Gastroesophageal sphincter (tissue), 4 donors: ENCODE data around the gene CALHM3. TPM values are rescaled to one million over a fixed set of nuclear protein-coding genes. Genes with fewer than 3 reads are reported as not detected.

Experiments used
- ATAC-seq: fragments of 150-250 bp; one replicate; pipeline ENCODE4 v1.9.1; 2016; ENCODE audit warnings: mild to moderate bottlenecking, moderate library complexity
- H3K27ac ChIP-seq, 4 donors: fragments of 200-600 bp; sonication (generic) in 3 of 4; 1 replicate in 3 of 4; 2 replicates in 1 of 4; pipeline ENCODE4 v1.5.1; 2016 to 2019
- H3K27me3 ChIP-seq: fragments of 200-600 bp; sonication (generic); one replicate; pipeline ENCODE4 v1.5.1; 2019
- H3K36me3 ChIP-seq, 2 donors: fragments of 200-600 bp; sonication (generic); one replicate each; pipeline ENCODE4 v1.5.1; 2019; ENCODE audit warnings: control low read depth in 1 of 2
- H3K4me1 ChIP-seq, 3 donors: fragments of 200-600 bp; sonication (generic); 1 replicate in 2 of 3; 2 replicates in 1 of 3; pipeline ENCODE4 v1.5.1; 2016 to 2019; ENCODE audit warnings: control low read depth in 2 of 3
- H3K4me3 ChIP-seq, 2 donors: fragments of 200-600 bp; sonication (generic); one replicate each; pipeline ENCODE4 v1.5.1; 2019; ENCODE audit warnings: mild to moderate bottlenecking in 1 of 2, moderate library complexity in 1 of 2
- H3K9me3 ChIP-seq, 3 donors: fragments of 200-600 bp; sonication (generic); one replicate each; pipeline ENCODE4 v1.5.1; 2017 to 2019; ENCODE audit warnings: control low read depth in 2 of 3
- EP300 ChIP-seq: sonication (generic); formaldehyde crosslinking; IDR thresholded peaks from one replicate; pipeline ENCODE4 v1.6.1; 2017; ENCODE audit warnings: antibody characterized with exemption, mild to moderate bottlenecking
- POLR2A ChIP-seq, 2 donors: fragments of 450-650 bp; IDR thresholded peaks; one replicate each; pipeline ENCODE4 v1.6.1; 2017; ENCODE audit warnings: antibody characterized with exemption in 2 of 2, mild to moderate bottlenecking in 2 of 2, moderate library complexity in 1 of 2
- POLR2AphosphoS5 ChIP-seq: sonication (generic); formaldehyde crosslinking; IDR thresholded peaks from one replicate; pipeline ENCODE4 v1.6.1; 2017; ENCODE audit warnings: antibody characterized with exemption
- WGBS, 2 donors: methylation state at CpG; one replicate each; pipeline ENCODE4 v1.1.5; 2018; ENCODE audit warnings: low coverage in 1 of 2; 5-methylcytosine and 5-hydroxymethylcytosine counted together
- total RNA-seq, 4 donors: library from RNA; depleted of rRNA; stranded (reverse); fragments of >200 nt; gene quantifications; one replicate each; pipeline ENCODE4 v1.1.0, GENCODE V29; 2016
- TF ChIP-seq, protein P1 (sequence below), 4 experiments: fragments of 200-600 bp in 2 of 4; fragments of 450-650 bp in 2 of 4; sonication (generic) in 1 of 4; IDR thresholded peaks; one replicate each; pipeline ENCODE4 v1.5.1; 2017 to 2019; ENCODE audit warnings: antibody characterized with exemption in 4 of 4, mild to moderate bottlenecking in 2 of 4, moderate library complexity in 2 of 4

CALHM3 gene
- total RNA-seq, 4 donors from 2014 or later: not detected

DNA sequence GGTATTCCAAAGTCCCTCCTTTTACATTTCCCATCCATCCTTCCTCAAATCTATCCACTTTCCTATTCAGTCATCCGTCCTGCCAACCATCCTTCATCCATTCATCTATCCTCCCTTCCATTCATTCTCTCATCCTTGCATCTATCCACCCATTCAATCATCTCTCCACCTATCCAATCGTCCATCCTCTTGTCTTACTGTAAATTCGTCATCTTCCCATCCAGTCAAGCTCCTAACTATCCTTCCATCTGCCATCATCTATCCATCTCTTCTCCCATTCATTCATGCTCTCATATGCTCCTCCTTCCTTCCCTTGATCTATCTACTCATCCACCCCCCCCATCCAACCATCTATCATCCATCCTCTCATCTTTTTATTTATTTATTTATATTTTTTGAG lies 5.0 kb downstream of the CALHM3 start:
- Histone ChIP-seq H3K36me3 (no peaks in the 10 kb centered on the region), H3K27ac (no peak overlapping the region), H3K4me3 (no peak overlapping the region), H3K4me1 (peaks cover 0 to 14% (median 5%) of the 10 kb centered on the region in 3 donors), H3K27me3 (peaks cover 25% of the 10 kb centered on the region), H3K9me3 (no peaks in the 10 kb centered on the region)
- 91 to 100% methylated on average over 2 to 3 of the region's 3 CpGs for WGBS, 2 donors
- TF ChIP-seq EP300 (no peak), POLR2A (IDR thresholded peaks at IDR 0.05) (no peak), POLR2AphosphoS5 (no peak)
- ATAC-seq: no peak

GRCh38 chr10:103473261-103473671 lies 5.8 kb downstream of the CALHM3 start:
- no peak for ATAC-seq

GRCh38 chr10:103472005-103472404 lies 7.0 kb downstream of the CALHM3 start:
- Histone ChIP-seq H3K27me3 (peaks cover 15% of the 10 kb centered on the region), H3K36me3 (no peaks in the 10 kb centered on the region), H3K4me3 (no peak overlapping the region), H3K4me1 (peaks cover 0 to 14% (median 5%) of the 10 kb centered on the region in 3 donors), H3K9me3 (no peaks in the 10 kb centered on the region), H3K27ac (peak overlapping the region in 3 of 4 donors; percentile 11 to 52 (median 14))
- WGBS, 2 donors: no CpG with 5 or more reads among the region's 2 CpGs
- TF ChIP-seq EP300: no peak
- TF ChIP-seq POLR2A (IDR thresholded peaks at IDR 0.05): no peak
- TF ChIP-seq, protein P1, sequence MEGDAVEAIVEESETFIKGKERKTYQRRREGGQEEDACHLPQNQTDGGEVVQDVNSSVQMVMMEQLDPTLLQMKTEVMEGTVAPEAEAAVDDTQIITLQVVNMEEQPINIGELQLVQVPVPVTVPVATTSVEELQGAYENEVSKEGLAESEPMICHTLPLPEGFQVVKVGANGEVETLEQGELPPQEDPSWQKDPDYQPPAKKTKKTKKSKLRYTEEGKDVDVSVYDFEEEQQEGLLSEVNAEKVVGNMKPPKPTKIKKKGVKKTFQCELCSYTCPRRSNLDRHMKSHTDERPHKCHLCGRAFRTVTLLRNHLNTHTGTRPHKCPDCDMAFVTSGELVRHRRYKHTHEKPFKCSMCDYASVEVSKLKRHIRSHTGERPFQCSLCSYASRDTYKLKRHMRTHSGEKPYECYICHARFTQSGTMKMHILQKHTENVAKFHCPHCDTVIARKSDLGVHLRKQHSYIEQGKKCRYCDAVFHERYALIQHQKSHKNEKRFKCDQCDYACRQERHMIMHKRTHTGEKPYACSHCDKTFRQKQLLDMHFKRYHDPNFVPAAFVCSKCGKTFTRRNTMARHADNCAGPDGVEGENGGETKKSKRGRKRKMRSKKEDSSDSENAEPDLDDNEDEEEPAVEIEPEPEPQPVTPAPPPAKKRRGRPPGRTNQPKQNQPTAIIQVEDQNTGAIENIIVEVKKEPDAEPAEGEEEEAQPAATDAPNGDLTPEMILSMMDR (IDR thresholded peaks at IDR 0.05): no peak
- no peak for TF ChIP-seq POLR2AphosphoS5
- ATAC-seq: no peak

More at GRCh38 chr10:103473261-103473671, 5.8 kb downstream of the CALHM3 start:
- TF ChIP-seq, protein P1 (IDR thresholded peaks at IDR 0.05): no peak
- TF ChIP-seq EP300: no peak
- TF ChIP-seq POLR2A (IDR thresholded peaks at IDR 0.05): no peak
- TF ChIP-seq POLR2AphosphoS5: no peak
- H3K9me3 ChIP-seq: no peaks in the 10 kb centered on the region
- WGBS, 2 donors: 54% methylated on average over 6 of the region's 32 CpGs; no CpG with 5 or more reads in 1 of the 2 donors
- no peaks in the 10 kb centered on the region for H3K36me3 ChIP-seq
- H3K27ac ChIP-seq: no peak overlapping the region
- no peak overlapping the region for H3K4me3 ChIP-seq
- H3K27me3 ChIP-seq: peaks cover 16% of the 10 kb centered on the region
- peaks cover 0 to 14% (median 5%) of the 10 kb centered on the region in 3 donors for H3K4me1 ChIP-seq

DNA sequence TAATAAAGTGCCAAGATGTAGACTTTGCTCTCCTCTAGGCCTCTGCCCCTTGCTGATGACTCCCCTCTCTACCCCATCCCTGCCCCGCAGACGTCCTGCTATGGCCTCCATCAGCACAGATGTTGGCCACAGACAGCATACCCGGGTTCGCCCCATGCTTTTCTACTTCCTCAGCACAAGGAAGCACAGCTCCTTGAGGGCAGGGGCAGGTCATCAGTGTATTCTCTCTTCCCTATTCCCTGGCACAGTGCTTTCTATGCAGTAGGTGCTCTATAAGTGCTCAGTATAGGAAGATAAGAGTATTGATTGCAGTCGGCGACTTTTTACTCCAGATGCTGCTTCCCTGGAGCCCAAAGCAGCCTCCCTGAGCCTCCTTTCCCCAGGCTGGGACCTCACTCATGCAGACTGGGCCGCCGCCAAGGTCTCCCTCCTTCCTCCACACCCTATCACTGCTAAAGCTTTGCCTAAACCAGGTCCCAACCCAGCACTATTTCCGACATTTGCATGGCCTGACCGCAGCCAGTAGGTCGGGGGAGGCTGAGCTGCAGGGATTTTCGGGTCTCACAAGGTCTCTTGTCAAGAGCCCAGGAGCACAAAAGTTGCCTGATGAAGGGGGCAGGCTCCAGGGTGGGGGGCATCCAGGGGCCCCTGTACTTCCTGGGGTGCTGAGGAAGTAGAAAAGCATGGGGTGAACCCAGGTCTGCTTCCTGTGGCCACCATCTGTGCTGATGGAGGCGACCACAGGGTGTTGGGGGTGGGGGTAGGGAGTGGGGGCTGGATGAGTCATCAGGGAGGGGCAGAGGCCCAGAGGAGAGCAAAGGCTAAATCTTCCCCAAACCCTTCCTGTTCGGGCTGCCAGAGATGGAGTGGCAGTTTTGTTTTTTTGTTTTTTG lies 8.0 kb downstream of the CALHM3 start:
- 65 to 69% methylated on average over 6 to 7 of the region's 14 CpGs for WGBS, 2 donors
- H3K36me3 ChIP-seq: no peaks in the 10 kb centered on the region
- peak; percentile 75 for ATAC-seq
- TF ChIP-seq POLR2AphosphoS5 (no peak), EP300 (no peak), POLR2A (IDR thresholded peaks at IDR 0.05) (no peak)
- TF ChIP-seq, protein P1 (IDR thresholded peaks at IDR 0.05): no peak
- H3K9me3 ChIP-seq: no peaks in the 10 kb centered on the region
- peaks cover 7% of the 10 kb centered on the region for H3K27me3 ChIP-seq
- H3K27ac ChIP-seq: peak overlapping the region in 3 of 4 donors; percentile 11 to 52 (median 14)
- peaks cover 0 to 14% (median 5%) of the 10 kb centered on the region in 3 donors for H3K4me1 ChIP-seq
- no peak overlapping the region for H3K4me3 ChIP-seq

GRCh38 chr10:103469201-103469600 lies 9.8 kb downstream of the CALHM3 start:
- H3K36me3 ChIP-seq: no peaks in the 10 kb centered on the region
- ATAC-seq: no peak
- H3K4me1 ChIP-seq: peaks cover 0 to 14% (median 5%) of the 10 kb centered on the region in 3 donors
- 47 to 100% methylated on average over 2 to 5 of the region's 5 CpGs for WGBS, 2 donors
- peaks cover 4% of the 10 kb centered on the region for H3K27me3 ChIP-seq
- TF ChIP-seq EP300: no peak
- TF ChIP-seq POLR2AphosphoS5: no peak
- TF ChIP-seq POLR2A (IDR thresholded peaks at IDR 0.05): no peak
- TF ChIP-seq, protein P1 (IDR thresholded peaks at IDR 0.05): no peak
- H3K27ac ChIP-seq: no peak overlapping the region
- H3K9me3 ChIP-seq: no peaks in the 10 kb centered on the region
- no peak overlapping the region for H3K4me3 ChIP-seq
